ENCODE results near the gene VILL. TPM values are rescaled to one million over a fixed set of nuclear protein-coding genes. Genes with fewer than 3 reads are reported as not detected.
A peak's percentile ranks its signal among the peaks of the same experiment; 100 is the strongest.

VILL gene
- total RNA-seq, 2 experiments from 2014 or later, result 13.2 to 23.5 TPM

DNA sequence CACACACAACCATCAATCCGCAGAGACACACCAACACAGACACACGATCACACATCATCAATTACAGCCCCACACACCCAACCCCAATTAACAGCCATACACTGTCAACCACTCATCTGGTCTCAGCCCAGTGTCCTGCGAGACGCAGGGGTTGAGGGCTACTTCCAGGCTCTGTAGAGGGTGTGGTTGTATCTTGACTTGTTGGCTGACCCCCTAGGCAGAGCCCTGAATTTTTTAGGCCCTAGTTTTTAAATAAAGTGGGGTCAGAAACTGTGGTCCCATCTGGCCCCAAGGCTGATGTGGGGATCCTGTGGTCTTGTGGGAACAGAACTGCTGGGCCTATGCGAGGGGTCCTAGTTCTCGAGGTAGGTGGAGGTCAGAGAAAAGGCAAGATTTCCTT lies 9.2 kb downstream of the VILL start:
- no peak overlapping the region for H2AFZ ChIP-seq (ENCODE audit: low read length)
- peaks cover 4% of the 10 kb centered on the region; the same call in 1 of the 2 replicates for H3K79me2 ChIP-seq (ENCODE audit: insufficient read depth, low read depth, low read length)
- no peaks in the 10 kb centered on the region for H3K9me3 ChIP-seq (ENCODE audit: low read length)
- POLR2A ChIA-PET, result no interaction called here
- H4K20me1 ChIP-seq (ENCODE audit: insufficient read depth, low read length), result no peaks in the 10 kb centered on the region
- peaks cover 70% of the 10 kb centered on the region for H3K36me3 ChIP-seq (ENCODE audit: insufficient read depth, low read length)
- H3K4me1 ChIP-seq (ENCODE audit: insufficient read depth, low read length, poor library complexity, severe bottlenecking), result peaks cover 35% of the 10 kb centered on the region
- no peak for TF ChIP-seq EZH2phosphoT487 (IDR thresholded peaks at IDR 0.05; ENCODE audit: borderline replicate concordance, low read depth, low read length)
- TF ChIP-seq, protein P1, sequence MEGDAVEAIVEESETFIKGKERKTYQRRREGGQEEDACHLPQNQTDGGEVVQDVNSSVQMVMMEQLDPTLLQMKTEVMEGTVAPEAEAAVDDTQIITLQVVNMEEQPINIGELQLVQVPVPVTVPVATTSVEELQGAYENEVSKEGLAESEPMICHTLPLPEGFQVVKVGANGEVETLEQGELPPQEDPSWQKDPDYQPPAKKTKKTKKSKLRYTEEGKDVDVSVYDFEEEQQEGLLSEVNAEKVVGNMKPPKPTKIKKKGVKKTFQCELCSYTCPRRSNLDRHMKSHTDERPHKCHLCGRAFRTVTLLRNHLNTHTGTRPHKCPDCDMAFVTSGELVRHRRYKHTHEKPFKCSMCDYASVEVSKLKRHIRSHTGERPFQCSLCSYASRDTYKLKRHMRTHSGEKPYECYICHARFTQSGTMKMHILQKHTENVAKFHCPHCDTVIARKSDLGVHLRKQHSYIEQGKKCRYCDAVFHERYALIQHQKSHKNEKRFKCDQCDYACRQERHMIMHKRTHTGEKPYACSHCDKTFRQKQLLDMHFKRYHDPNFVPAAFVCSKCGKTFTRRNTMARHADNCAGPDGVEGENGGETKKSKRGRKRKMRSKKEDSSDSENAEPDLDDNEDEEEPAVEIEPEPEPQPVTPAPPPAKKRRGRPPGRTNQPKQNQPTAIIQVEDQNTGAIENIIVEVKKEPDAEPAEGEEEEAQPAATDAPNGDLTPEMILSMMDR (conservative IDR thresholded peaks at IDR 0.05; ENCODE audit: low read length), result no peak
- CTCF ChIA-PET (ENCODE audit: unreplicated experiment), result interaction anchor here (0.5 kb wide), 1 partner anchor 95 kb away, joined by 3 read pairs; no protein-coding TSS in a partner anchor
- H3K4me2 ChIP-seq (ENCODE audit: low read length), result peak overlapping the region; percentile 70; the same call in 1 of the 2 replicates
- DNase-seq (ENCODE audit: low spot score), result no peak
- intact Hi-C loops (cut with micrococcal nuclease; ENCODE audit: unreplicated experiment), result no loop called here
- no peaks in the 10 kb centered on the region for H3K9me2 ChIP-seq (ENCODE audit: insufficient read depth, low read length)
- H3K4me3 ChIP-seq (ENCODE audit: low read depth, low read length, poor library complexity, severe bottlenecking), result no peak overlapping the region
- BruUV-seq (replicated peaks), result no TSS peak
- no peak overlapping the region for H3K27ac ChIP-seq (ENCODE audit: low read depth, low read length, poor library complexity, severe bottlenecking)

DNA sequence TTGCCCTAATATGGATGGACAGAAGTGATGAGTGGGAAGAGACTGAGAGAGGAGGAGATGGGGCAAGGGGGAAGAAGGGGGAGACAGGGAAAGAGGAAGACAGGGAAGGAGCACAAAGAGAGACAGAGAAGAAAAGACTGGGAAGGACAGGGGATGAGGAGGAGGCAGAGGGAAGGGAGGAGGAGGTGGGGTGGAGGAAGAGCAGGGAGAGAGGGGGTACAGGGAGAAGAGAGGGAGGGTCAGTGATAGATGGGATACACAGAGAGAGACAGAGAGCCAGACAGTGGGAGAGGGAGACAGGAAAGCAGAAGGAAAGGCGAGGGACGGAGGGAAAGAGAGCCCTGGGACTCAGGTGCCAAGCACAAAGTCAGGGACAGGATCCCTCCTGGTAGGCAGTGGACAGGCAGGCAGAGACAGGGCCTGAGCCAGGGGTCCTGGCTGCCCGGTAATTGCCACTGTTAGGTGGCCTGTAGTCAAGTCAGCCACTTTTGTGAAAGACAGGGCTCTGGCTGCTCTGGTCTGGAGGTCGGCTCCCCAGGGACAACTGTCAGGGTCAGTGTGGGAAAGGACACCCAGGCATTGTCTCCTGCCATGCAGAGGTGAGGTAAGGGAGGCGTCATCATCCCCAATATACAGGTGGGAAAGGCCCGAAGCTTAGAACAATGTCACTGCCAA lies 9.8 kb downstream of the VILL start:
- peaks cover 29% of the 10 kb centered on the region for H3K4me1 ChIP-seq (ENCODE audit: insufficient read depth, low read length, poor library complexity, severe bottlenecking)
- POLR2A ChIA-PET, result no interaction called here
- H3K4me2 ChIP-seq (ENCODE audit: low read length), result no peak overlapping the region
- peaks cover 67% of the 10 kb centered on the region for H3K36me3 ChIP-seq (ENCODE audit: insufficient read depth, low read length)
- no peak overlapping the region for H2AFZ ChIP-seq (ENCODE audit: low read length)
- TF ChIP-seq, protein P1 (conservative IDR thresholded peaks at IDR 0.05; ENCODE audit: low read length), result no peak
- TF ChIP-seq EZH2phosphoT487 (IDR thresholded peaks at IDR 0.05; ENCODE audit: borderline replicate concordance, low read depth, low read length), result no peak
- no peaks in the 10 kb centered on the region for H3K79me2 ChIP-seq (ENCODE audit: insufficient read depth, low read depth, low read length)
- H3K9me3 ChIP-seq (ENCODE audit: low read length), result no peaks in the 10 kb centered on the region
- H3K27ac ChIP-seq (ENCODE audit: low read depth, low read length, poor library complexity, severe bottlenecking), result no peak overlapping the region
- no peaks in the 10 kb centered on the region for H3K9me2 ChIP-seq (ENCODE audit: insufficient read depth, low read length)
- BruUV-seq (replicated peaks), result no TSS peak
- no peak for DNase-seq (ENCODE audit: low spot score)
- CTCF ChIA-PET (ENCODE audit: unreplicated experiment), result interaction anchor here (0.5 kb wide), 1 partner anchor 96 kb away, joined by 3 read pairs; no protein-coding TSS in a partner anchor
- H3K4me3 ChIP-seq (ENCODE audit: low read depth, low read length, poor library complexity, severe bottlenecking), result no peak overlapping the region
- intact Hi-C loops (cut with micrococcal nuclease; ENCODE audit: unreplicated experiment), result no loop called here
- H4K20me1 ChIP-seq (ENCODE audit: insufficient read depth, low read length), result no peaks in the 10 kb centered on the region

DNA sequence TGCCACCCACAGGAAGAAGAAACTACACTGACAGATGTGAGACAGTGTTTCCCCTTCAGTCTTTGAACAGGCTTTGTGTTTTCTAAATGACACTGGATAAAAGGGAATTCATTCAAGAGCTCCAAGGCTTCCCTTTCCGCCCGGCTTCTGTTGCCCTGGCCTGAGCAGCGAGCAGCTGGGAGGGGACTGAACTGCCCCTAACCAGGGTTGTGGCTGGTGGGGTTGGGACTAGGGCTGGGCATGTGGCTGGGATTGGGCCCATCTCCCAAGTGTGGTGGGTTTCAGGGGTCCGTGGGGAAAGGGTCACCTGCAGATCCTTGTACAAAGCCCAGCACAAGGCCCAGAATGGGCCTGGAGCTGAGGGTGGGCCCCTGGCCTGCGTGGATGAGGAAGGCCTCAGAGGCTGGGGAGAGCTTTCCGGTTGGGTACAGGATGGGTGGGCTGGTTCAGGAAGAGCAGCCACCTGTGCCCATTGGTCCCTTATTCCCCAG lies 10.4 kb downstream of the VILL start:
- DNase-seq (ENCODE audit: low spot score), result no peak
- Histone ChIP-seq H3K4me3 (ENCODE audit: low read depth, low read length, poor library complexity, severe bottlenecking) (no peak overlapping the region), H4K20me1 (ENCODE audit: insufficient read depth, low read length) (no peaks in the 10 kb centered on the region), H3K4me1 (ENCODE audit: insufficient read depth, low read length, poor library complexity, severe bottlenecking) (peaks cover 24% of the 10 kb centered on the region), H3K36me3 (ENCODE audit: insufficient read depth, low read length) (peaks cover 61% of the 10 kb centered on the region), H3K9me2 (ENCODE audit: insufficient read depth, low read length) (no peaks in the 10 kb centered on the region), H2AFZ (ENCODE audit: low read length) (no peak overlapping the region), H3K79me2 (ENCODE audit: insufficient read depth, low read depth, low read length) (no peaks in the 10 kb centered on the region), H3K27ac (ENCODE audit: low read depth, low read length, poor library complexity, severe bottlenecking) (no peak overlapping the region), H3K4me2 (ENCODE audit: low read length) (no peak overlapping the region), H3K9me3 (ENCODE audit: low read length) (no peaks in the 10 kb centered on the region)
- no peak for TF ChIP-seq EZH2phosphoT487 (IDR thresholded peaks at IDR 0.05; ENCODE audit: borderline replicate concordance, low read depth, low read length)
- TF ChIP-seq, protein P1 (conservative IDR thresholded peaks at IDR 0.05; ENCODE audit: low read length), result no peak
- ChIA-PET CTCF (ENCODE audit: unreplicated experiment) (no interaction called here), POLR2A (no interaction called here)
- BruUV-seq (replicated peaks), result no TSS peak
- intact Hi-C loops (cut with micrococcal nuclease; ENCODE audit: unreplicated experiment), result no loop called here

Measured in OCI-LY7 (cell line).